ENCODE measurements around the gene GP9. TPM values are rescaled to one million over a fixed set of nuclear protein-coding genes. Genes with fewer than 3 reads are reported as not detected.
A peak's percentile ranks its signal among the peaks of the same experiment; 100 is the strongest.

GP9 gene
- total RNA-seq, 4 donors from 2014 or later, result not detected

DNA sequence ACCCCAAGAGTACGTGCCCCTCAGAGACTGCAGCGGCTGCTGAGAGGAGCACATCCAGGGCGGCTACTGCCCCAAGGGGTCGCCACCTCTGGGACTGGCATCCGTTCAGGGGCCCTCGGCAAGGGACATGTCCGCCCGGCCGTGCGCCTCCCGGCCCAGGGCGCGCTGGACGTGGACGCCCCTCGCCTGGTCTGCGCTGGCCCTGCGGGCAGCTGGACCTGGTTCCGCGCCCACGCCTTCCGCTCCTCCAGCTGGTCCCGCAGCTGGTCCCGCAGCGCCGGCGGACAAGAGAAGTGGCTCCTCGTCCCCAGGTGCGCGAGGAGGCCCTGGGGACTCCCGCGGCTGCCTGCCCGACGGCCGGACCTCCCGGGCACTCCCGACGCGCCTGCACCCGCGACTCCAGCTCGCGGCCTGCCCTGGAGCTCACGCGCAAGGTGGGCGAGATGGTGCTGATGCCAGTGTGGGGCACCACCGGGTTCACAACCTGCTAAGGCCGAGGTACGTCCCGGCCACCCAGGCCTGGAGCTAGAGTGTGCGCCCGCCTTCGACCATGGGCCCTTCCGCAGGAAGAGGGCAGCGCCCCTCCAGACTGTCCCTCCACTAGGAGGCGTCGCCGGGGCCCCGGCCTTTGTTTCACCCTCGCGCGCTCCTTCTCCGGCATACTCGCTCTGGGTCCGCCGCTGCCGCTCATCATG is 14.4 kb upstream of the GP9 start:
- H3K4me1 ChIP-seq, result peaks cover 0 to 10% (median 0%) of the 10 kb centered on the region in 4 donors
- H3K27ac ChIP-seq, result no peak overlapping the region
- DNase-seq, result no peak
- no peaks in the 10 kb centered on the region for H3K36me3 ChIP-seq
- peaks cover 0 to 8% of the 10 kb centered on the region in 2 donors for H3K27me3 ChIP-seq
- H3K4me3 ChIP-seq, result peak overlapping the region; percentile 21 to 41 (median 32)
- no peak for TF ChIP-seq POLR2A (IDR thresholded peaks at IDR 0.05)
- TF ChIP-seq, protein P1, sequence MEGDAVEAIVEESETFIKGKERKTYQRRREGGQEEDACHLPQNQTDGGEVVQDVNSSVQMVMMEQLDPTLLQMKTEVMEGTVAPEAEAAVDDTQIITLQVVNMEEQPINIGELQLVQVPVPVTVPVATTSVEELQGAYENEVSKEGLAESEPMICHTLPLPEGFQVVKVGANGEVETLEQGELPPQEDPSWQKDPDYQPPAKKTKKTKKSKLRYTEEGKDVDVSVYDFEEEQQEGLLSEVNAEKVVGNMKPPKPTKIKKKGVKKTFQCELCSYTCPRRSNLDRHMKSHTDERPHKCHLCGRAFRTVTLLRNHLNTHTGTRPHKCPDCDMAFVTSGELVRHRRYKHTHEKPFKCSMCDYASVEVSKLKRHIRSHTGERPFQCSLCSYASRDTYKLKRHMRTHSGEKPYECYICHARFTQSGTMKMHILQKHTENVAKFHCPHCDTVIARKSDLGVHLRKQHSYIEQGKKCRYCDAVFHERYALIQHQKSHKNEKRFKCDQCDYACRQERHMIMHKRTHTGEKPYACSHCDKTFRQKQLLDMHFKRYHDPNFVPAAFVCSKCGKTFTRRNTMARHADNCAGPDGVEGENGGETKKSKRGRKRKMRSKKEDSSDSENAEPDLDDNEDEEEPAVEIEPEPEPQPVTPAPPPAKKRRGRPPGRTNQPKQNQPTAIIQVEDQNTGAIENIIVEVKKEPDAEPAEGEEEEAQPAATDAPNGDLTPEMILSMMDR (IDR thresholded peaks at IDR 0.05), result peak in 2 of 6 experiments; percentile 2 to 11
- no peaks in the 10 kb centered on the region for H3K9me3 ChIP-seq

DNA sequence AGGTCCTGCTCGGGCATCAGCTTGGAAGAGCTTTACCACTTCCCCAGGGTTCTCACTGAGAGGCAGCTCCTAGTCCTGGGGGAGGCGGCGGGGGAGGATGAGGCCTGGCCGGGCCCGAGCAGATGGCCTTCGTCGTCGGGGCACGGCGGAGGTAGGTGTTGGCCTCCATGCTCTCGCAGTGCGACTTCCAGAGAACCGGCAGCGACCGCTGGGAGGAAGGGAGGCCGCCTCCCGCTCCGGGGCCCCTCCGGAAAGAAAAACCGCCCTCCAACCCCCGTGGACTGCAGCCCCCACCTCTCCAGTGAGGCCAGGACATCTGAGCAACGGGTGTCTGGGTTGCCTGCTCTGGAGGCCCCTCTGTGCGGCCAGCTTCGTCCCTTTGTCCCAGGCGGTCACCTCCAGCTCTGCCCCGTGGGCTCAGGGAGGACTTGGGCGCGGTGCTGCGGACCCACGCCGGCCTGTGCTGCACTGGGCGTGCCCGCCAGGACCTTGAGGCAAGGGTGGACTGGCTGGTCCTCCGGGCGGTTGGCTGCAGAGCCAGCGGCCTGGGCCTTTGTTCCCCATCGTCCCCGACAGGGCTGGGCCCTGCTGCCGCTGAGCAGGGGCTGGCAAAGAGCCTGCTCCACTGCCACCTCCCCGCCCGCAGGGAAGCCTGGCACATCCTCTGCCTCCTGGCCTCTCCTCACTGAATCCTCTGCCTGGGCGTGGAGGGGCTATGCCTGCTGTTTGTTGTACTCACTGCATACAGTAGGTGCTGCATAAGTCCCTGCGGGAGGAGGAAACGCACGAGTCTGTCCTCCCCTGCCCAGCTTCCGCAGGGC is 13.6 kb upstream of the GP9 start:
- Histone ChIP-seq H3K27ac (no peak overlapping the region), H3K4me3 (no peak overlapping the region), H3K4me1 (peaks cover 0 to 13% (median 0%) of the 10 kb centered on the region in 4 donors), H3K9me3 (no peaks in the 10 kb centered on the region), H3K36me3 (no peaks in the 10 kb centered on the region), H3K27me3 (peaks cover 0 to 8% of the 10 kb centered on the region in 2 donors)
- TF ChIP-seq POLR2A (IDR thresholded peaks at IDR 0.05), result no peak
- TF ChIP-seq, protein P1 (IDR thresholded peaks at IDR 0.05), result no peak
- DNase-seq, result no peak

DNA sequence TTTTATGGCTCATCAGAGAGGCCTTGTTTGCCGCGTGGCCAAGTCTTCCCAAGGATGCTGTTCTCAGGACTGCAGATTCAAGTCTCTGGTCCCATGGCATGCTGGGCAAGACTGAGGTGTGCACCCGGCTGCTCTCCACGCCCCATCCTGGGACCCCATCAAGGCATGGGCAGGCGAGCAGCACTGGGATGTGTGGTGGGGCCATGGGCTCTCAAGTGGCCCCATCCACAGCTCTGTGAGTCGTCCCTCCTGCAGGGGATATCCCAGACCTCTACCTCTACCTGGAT is 13.1 kb upstream of the GP9 start:
- no peaks in the 10 kb centered on the region for H3K9me3 ChIP-seq
- H3K4me3 ChIP-seq, result no peak overlapping the region
- TF ChIP-seq, protein P1 (IDR thresholded peaks at IDR 0.05), result no peak
- no peak for TF ChIP-seq POLR2A (IDR thresholded peaks at IDR 0.05)
- no peaks in the 10 kb centered on the region for H3K36me3 ChIP-seq
- no peak overlapping the region for H3K27ac ChIP-seq
- DNase-seq, result no peak
- peaks cover 0 to 18% (median 0%) of the 10 kb centered on the region in 4 donors for H3K4me1 ChIP-seq
- H3K27me3 ChIP-seq, result peaks cover 0 to 8% of the 10 kb centered on the region in 2 donors

DNA sequence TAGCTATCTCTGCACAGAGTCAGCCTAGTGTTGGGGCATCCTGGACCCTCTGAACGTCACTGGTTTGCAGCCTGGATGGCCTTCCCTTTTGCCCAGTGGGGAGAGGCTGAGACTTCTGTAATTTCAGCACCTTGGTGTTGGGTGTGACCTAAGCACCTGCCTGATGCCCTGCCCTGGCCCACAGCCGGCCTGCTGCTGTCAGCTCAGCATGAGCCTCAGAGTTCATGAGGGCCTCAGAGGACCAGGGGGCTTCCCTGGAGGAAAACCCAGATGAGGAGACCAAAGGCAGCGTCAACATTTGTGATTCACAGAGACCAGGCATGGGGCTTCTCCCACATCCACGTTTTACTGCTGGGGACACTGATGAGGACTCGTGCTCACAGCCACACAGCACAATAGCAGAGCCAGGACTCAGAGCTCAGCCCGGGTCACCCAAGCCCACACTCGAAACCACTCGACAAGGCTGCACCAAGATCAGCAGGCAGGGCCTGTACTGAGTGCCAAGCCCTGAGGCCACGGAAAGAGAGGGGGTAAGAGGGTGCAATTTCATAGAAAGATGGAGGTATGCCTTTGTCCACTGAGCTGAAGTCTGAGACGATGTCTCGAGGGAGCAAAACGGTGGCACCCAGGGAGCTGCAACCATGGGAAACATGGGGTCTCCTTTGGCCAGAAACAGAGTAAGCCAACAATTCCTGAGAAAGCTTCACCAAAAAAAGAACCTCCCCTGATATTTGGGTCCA is 9.9 kb upstream of the GP9 start:
- H3K27me3 ChIP-seq, result peaks cover 0 to 5% of the 10 kb centered on the region in 2 donors
- no peaks in the 10 kb centered on the region for H3K9me3 ChIP-seq
- peaks cover 0 to 23% (median 0%) of the 10 kb centered on the region in 4 donors for H3K4me1 ChIP-seq
- H3K36me3 ChIP-seq, result no peaks in the 10 kb centered on the region
- H3K4me3 ChIP-seq, result no peak overlapping the region
- no peak overlapping the region for H3K27ac ChIP-seq
- TF ChIP-seq POLR2A (IDR thresholded peaks at IDR 0.05), result no peak
- TF ChIP-seq, protein P1 (IDR thresholded peaks at IDR 0.05), result no peak
- DNase-seq, result no peak

DNA sequence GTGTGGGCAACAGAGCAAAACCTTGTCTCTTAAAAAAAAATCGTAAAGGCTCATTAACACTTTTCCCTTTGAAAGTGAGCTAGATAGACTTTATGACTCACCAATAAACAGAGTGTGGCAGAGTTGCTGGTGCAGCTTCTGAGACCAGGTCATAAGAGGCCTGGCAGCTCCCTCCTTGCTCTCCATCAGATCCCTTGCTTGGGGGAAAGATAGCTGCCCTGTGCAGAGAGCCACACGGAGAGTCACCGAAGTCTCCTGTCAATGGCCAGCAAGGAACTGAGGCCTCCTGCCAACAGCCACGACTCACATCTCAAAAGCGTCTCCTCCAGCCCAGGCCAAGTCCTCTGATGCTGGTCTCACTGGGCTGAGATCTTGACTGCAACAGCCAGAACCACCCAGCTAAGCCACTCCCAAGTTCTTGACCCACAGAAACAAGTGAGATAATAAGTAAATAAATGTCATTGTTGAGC is 8.7 kb upstream of the GP9 start:
- H3K9me3 ChIP-seq, result no peaks in the 10 kb centered on the region
- H3K36me3 ChIP-seq, result no peaks in the 10 kb centered on the region
- no peaks in the 10 kb centered on the region for H3K27me3 ChIP-seq
- H3K27ac ChIP-seq, result peak overlapping the region in 2 of 4 donors; percentile 32 to 46
- no peak overlapping the region for H3K4me3 ChIP-seq
- no peak for DNase-seq
- peaks cover 0 to 17% (median 0%) of the 10 kb centered on the region in 4 donors for H3K4me1 ChIP-seq
- no peak for TF ChIP-seq POLR2A (IDR thresholded peaks at IDR 0.05)
- TF ChIP-seq, protein P1 (IDR thresholded peaks at IDR 0.05), result no peak
